Measurements from ENCODE around the gene SLC25A10. TPM values are rescaled to one million over a fixed set of nuclear protein-coding genes. Genes with fewer than 3 reads are reported as not detected.

Gene SLC25A10
- total RNA-seq, 1 experiment from 2014 or later: 117 TPM

DNA sequence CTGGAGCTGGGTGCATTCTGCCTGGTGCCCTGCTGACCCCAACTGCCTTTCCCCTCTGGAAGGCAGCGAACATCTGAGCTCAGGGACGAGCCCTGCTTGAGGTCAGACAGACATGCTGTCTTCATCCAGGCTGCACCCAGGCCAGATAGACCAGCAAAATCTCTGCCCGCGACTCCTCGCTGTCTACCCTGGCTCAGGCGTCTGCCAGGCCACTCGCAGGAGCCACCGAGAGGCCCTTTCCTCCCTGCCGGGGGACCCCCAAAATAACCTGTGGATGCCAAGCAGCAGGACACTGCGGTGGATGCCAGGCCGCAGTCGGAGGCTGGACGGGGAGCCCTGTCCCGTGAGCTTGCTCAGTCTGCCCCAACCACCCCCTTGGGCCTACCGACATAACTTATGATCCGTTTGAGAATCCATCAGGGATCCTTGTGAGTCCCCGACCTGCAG lies 3.3 kb upstream of the SLC25A10 start:
- Histone ChIP-seq H4K20me1 (ENCODE audit: low read length) (0 out of 2 replicates have a peak, but pooled peaks cover 5% of the 10 kb centered on the region), H3K27ac (ENCODE audit: low read length) (no peak overlapping the region), H3K9ac (ENCODE audit: low read length) (no peak overlapping the region), H3K4me1 (ENCODE audit: insufficient read depth, low read length) (peaks cover 35% of the 10 kb centered on the region), H3K79me2 (ENCODE audit: low read length) (peaks cover 46% of the 10 kb centered on the region), H3K4me3 (ENCODE audit: low read length) (no peak overlapping the region), H3K27me3 (ENCODE audit: low read length) (no peaks in the 10 kb centered on the region), H3K9me3 (ENCODE audit: low read length) (no peaks in the 10 kb centered on the region), H2AFZ (ENCODE audit: low read length) (no peak overlapping the region), H3K36me3 (ENCODE audit: low read depth, low read length) (peaks cover 35% of the 10 kb centered on the region), H3F3A (ENCODE audit: low read length, unreplicated experiment) (peaks cover 8% of the 10 kb centered on the region), H3K9me2 (replicated peaks; ENCODE audit: low read length) (no peaks in the 10 kb centered on the region), H3K4me2 (ENCODE audit: low read length) (no peak overlapping the region)
- no peak for DNase-seq
- ATAC-seq: no peak
- ChIA-PET CTCF (no interaction called here), POLR2A (ENCODE audit: unreplicated experiment) (no interaction called here)
- TF ChIP-seq EZH2phosphoT487 (IDR thresholded peaks at IDR 0.05; ENCODE audit: borderline replicate concordance, low read length): no peak
- TF ChIP-seq EZH2 (IDR thresholded peaks at IDR 0.05; ENCODE audit: low read length, unreplicated experiment): no peak
- TF ChIP-seq CTCF (conservative IDR thresholded peaks at IDR 0.05; ENCODE audit: low read depth, low read length): no peak
- intact Hi-C loops (cut with micrococcal nuclease): no loop called here
- BruUV-seq (replicated peaks): no TSS peak

- no peaks in the 10 kb centered on the region for H3K9me3 ChIP-seq (ENCODE audit: low read length)
- POLR2A ChIA-PET (ENCODE audit: unreplicated experiment): interaction anchor here (0.6 kb wide), 1 partner anchor 218 kb away, joined by 3 read pairs; no protein-coding TSS in a partner anchor
- no peaks in the 10 kb centered on the region for H3K27me3 ChIP-seq (ENCODE audit: low read length)
- H3K9ac ChIP-seq (ENCODE audit: low read length): no peak overlapping the region
- intact Hi-C loops (cut with micrococcal nuclease): no loop called here
- peak; percentile 4 for ATAC-seq
- H3K36me3 ChIP-seq (ENCODE audit: low read depth, low read length): peaks cover 30% of the 10 kb centered on the region
- H3K79me2 ChIP-seq (ENCODE audit: low read length): peaks cover 45% of the 10 kb centered on the region
- DNase-seq: peak; percentile 30
- no TSS peak for BruUV-seq (replicated peaks)
- CTCF ChIA-PET: interaction anchor here (0.6 kb wide), 1 partner anchor 40 kb away, joined by 3 read pairs; no protein-coding TSS in a partner anchor
- H4K20me1 ChIP-seq (ENCODE audit: low read length): 0 out of 2 replicates have a peak, but pooled peaks cover 5% of the 10 kb centered on the region
- no peak for TF ChIP-seq EZH2 (IDR thresholded peaks at IDR 0.05; ENCODE audit: low read length, unreplicated experiment)
- no peak for TF ChIP-seq EZH2phosphoT487 (IDR thresholded peaks at IDR 0.05; ENCODE audit: borderline replicate concordance, low read length)
- TF ChIP-seq CTCF (conservative IDR thresholded peaks at IDR 0.05; ENCODE audit: low read depth, low read length): no peak
- peaks cover 8% of the 10 kb centered on the region for H3F3A ChIP-seq (ENCODE audit: low read length, unreplicated experiment)
- H3K4me1 ChIP-seq (ENCODE audit: insufficient read depth, low read length): peaks cover 37% of the 10 kb centered on the region
- H3K4me2 ChIP-seq (ENCODE audit: low read length): peak overlapping the region; percentile 82
- H2AFZ ChIP-seq (ENCODE audit: low read length): no peak overlapping the region
- H3K27ac ChIP-seq (ENCODE audit: low read length): peak overlapping the region; percentile 41
- H3K9me2 ChIP-seq (replicated peaks; ENCODE audit: low read length): no peaks in the 10 kb centered on the region
- H3K4me3 ChIP-seq (ENCODE audit: low read length): peak overlapping the region; percentile 42; the same call in 1 of the 2 replicates
These were observed 1.4 kb upstream of the SLC25A10 start for GRCh38 chr17:81710514-81711308.

All from PC-3 (cell line).